HG03060 (cell line): ENCODE results near the gene PCDH8.
"Not testable (repeated sequence)": the region's sequence is repeated elsewhere in the genome, so short reads cannot be mapped to it uniquely, and the experiment has no call there.

ENCODE experiments used
- ATAC-seq: cut with Tn5 transposase; IDR thresholded peaks from one replicate; pipeline ENCODE4 v1.9.1; 2021; ENCODE audit warnings: low read depth, moderate number of reproducible peaks; ENCODE audit not compliant: unreplicated experiment

The PCDH8 gene

DNA sequence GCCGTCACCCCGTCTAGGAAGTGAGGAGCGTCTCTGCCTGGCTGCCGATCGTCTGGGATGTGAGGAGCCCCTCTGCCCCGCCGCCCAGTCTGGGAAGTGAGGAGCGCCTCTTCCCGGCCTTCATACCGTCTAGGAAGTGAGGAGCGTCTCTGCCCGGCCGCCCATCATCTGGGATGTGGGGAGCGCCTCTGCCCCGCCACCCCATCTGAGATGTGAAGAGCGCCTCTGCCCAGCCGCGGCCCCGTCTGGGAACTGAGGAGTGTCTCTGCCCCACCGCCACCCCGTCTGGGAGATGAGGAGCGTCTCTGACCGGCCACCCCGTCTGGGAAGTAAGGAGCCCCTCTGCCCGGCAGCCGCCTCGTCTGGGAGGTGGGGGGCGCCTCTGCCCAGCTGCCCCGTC lies 30.6 kb downstream of the PCDH8 start:
- not testable (repeated sequence) for ATAC-seq

DNA sequence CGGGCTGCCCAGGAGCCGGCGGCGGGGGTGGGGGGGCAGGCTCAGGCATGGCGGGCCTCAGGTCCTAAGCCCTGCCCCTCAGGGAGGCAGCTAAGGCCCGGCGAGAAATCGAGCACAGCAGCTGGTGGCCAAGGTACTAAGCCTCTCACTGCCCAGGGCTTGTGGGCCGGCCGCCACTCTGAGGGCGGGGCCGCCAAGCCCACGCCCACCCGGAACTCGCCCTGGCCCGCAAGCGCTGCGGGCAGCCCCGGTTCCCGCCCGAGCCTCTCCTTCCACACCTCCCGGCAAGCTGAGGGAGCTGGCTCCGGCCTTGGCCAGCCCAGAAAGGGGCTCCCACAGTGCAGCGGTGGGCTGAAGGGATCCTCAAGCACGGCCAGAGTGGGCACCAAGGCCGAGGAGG lies 33.1 kb downstream of the PCDH8 start:
- ATAC-seq = no peak

DNA sequence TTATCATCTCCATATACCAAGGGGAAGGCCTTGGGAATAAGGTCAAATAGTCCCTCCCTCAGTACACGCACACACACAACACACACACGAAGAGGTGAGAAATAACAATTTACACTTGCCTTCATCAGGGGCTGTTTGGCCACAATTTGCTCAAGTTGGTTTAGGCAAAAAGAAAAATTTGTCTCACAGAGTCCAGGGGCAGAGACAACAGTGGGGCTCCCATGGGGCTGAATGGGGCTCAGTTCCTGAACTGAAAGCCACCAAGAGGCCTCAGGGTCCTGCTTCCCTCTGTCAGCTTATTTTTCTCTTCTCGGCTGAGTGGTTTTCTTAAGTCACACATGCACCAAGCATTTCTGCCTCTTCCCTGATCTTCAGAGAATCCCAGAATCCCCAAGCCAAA lies 35.5 kb downstream of the PCDH8 start:
- ATAC-seq = no peak

DNA sequence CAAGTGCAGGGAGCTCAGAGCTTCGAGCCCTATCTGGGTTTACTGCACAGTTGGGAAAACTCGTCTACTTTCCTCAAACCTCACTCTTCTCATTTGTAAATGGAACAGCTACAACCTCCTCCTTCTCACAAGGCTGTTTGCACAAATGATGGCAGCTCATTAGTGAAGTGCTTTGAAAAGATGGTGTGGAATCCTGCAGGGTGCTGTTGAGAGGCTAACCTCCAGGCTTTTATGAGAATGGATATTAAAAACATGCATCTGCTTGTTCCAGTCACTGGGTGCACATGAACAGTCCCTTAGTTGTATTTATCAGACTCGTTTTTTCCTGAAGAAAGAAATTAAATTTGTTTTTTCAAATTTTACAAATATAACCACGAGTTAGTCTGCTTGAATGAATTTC lies 36.6 kb downstream of the PCDH8 start:
- no peak for ATAC-seq

DNA sequence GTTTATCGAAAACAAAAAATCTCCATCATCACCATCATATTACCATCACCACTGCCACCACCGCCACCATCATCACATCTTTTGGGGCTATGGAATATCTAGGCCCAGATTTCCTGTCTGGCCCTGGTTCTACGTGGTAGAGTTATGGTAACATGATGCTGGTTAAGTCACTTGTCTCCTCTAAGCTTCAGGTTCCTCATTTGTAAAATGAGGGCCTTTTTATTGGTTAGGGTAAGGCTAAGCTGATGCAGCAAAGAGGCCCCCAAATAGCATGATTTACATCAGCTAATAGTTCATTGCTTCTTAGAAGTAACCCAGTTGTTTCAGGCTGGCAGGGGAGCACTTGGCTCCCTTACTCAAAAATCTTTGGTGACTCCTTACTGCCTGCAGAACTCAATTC lies 37.9 kb downstream of the PCDH8 start:
- no peak for ATAC-seq

DNA sequence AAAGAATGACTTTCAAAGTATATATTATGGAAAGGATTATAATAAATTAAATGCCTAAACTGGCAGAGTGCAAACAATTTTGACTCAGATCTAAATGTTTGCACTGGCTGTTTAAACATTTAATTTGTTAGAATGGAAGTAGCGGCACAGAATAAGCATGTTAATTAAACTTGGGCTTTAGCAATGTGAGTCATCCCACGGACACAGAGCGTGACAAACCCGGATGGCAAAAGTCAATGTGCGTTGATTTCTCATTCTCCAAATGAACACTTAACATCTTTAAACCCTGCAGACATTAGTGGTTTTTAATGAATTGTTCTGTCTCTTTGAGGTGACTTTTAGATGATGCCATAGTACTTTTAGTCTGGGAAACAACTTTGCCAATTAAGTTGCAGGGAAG lies 38.4 kb downstream of the PCDH8 start:
- ATAC-seq = no peak

DNA sequence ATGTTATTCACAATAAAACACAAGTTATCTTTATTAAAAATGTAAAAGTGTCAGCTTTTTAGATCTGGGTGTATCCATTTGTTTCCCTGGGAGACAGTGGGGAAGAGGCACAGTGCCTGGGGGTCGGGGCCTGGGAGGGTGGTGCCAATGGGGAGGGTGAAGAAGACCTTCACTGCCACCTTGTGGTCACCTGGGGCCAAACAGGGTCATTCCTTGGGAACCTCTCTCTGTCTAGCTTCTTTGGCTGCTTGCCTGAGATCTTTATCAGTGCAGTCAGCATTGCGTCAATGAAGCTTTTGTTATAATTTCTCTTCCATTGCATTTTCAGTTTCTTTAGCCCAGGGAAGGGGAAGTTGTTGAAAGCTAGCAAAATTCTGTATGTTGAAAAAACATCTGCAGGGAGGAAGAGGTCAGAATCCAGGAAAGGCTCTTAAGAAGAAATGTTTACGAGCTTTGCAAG lies 39.1 kb downstream of the PCDH8 start:
- ATAC-seq = no peak

DNA sequence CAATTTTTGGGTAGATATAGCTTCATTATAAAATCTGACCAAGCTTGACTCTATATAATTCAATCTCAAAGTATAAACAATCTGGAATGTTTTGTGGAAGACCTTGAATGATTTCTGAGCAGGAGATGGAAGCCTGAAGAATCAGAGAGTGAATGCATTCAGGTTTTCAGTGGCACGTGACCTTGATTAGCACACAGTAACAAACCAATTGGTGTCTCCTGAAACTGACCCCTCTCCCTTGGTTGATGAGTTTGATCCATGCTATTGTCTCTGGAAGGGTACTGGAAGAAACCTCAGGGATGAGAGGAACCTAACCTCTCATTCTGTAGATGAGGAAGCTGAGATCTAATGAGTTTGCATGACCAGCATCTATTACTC lies 39.6 kb downstream of the PCDH8 start:
- no peak for ATAC-seq

DNA sequence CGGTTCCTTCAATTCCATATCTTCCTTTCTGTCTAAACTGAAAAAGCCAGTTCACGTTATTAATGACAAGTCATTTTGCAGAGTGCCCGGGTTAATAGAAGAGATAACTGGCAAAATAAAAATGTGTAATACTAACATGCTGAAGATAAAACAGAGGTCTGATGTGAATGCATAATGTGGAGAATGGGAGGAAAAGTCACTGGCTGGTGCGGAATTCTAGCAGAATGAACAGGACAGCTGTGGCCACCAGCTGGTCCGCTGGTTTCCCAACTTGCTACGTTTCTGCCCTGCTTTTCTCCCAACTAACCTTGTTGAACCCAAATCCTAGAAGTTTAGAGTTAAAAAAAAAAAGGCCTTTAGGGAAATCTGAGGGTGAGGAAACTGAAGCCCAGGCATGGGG lies 42.4 kb downstream of the PCDH8 start:
- ATAC-seq = no peak

DNA sequence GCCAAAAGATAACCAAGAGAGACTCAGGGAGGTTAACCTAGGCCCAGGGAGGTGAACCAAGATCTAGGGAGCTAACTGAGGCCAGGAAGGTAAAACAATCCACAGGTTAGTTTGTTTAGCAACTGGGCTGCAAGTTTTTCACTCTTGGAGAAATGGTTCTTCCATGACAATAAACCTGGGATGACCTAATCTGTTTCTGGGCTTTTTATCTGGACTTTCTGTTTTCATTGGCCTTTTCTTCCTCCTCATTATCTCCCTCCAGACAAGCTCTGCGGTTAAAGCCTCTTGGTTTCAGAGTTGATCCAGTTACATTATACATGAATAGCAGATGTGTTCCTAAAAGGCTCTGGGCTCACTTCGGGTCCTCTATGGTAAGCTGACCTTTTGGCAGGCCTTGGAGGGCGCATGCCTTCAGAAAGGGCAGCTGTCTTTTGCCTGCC lies 44.2 kb downstream of the PCDH8 start:
- no peak for ATAC-seq

DNA sequence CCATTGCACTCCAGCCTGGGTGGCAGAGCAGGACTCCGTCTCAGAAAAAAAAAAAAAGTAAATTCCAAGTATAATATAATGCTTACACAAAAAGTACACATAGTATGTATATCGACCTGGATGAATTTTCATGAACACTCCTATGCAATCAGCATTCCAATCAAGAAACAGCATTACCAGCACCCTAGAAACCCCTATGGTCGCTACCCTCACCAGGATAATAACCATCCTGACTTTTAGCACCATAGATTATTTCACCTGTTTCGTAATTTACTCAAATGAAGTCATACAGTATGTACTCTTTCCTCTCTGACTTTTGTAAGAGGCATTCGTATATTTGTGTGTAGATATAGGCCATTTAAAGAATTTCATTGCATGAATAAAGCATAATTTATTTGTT lies 47.6 kb downstream of the PCDH8 start:
- no peak for ATAC-seq

DNA sequence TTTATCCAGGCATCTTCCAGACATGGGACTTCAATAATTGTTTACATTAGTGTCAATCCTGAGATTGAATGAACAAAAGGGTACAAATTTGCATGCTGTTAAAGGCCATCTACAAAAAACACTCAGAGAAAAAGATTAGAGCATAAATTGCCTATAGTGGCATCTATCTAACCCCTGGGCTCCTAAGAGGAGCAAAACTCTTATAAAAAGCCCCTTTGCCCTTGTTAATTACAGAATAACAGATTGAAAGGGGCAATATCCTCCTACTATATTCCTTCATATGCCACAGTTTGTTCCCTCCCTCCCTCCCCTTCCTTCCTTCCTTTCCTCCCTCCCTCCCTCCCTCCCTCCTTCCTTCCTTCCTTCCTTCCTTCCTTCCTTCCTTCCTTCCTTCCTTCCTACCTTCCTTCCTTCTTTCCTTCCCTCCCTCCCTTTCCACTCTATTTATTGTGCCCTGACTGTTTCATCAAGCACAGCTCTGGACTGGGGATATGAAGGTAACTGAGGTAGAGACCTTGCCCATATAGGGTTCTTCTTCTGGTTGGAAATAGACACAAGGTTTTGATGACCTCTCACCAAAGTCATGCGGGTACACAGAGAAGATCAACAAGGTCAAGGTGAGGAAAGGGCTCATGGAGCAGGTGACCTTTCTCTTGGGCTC lies 49.5 kb downstream of the PCDH8 start:
- no peak for ATAC-seq

DNA sequence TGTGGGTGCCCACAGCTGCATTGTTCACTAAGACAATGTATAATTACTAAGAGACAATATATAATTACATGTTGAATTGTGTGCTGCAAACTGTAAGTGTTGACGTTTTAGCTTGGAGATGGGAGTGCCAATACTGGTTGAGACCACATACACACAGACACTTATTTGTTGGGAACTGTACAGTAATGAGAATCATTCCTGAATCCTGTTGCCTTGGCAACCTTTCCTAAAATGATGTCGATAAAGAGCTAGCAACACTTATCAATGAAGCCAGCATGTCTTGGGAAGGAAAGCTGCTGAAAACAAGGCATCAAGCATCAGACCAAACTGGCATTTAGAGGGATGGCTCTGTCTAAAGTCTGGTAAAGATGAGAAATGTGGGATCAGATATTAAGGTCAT lies 51.3 kb downstream of the PCDH8 start:
- no peak for ATAC-seq

DNA sequence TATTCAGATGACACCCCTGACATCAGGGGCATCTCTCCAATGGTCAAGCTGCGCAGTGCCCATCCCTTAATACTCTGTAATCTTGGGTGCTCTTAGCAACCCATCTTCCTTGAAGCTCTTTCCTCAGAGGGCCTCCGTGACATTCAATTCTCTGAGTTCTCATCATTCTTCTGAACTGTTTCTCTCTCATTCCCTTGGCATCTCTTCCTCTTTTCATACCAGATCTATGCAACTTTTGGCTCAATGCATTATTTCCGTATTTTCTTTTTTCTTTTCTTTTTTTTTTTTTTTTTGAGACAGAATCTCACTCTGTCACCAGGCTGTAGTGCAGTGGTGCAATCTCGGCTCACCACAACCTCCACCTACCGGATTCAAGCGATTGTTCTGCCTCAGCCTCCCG lies 53.9 kb downstream of the PCDH8 start:
- no peak for ATAC-seq

DNA sequence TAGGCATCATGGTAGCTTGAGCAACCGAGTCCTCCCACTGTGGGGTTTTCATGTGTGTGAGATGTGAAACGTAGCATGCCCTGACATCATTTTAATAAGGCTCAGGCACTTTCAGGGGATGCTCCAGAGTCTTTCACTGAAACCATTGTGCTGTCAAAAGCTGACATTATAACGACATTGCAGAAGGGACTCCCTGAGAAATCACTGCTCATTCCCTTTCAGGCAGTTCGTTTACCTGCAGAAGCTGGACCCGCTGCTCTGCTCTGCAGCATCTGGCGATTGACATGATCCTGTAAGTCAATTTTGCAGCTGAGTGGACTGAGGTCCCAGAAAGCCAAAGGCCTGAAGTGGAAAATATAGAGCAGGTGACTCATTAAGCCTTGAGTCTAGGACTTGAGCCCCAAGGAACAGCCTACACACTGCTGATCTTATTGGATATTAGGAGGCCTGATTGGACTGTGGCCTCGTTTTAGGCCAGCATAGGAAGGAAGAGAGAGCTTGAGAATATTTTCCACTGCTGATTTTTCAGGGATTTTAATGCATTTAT lies 54.9 kb downstream of the PCDH8 start:
- no peak for ATAC-seq
